SJSA1 (cell line): Measurements from ENCODE around the gene LGR6. TPM values are rescaled to one million over a fixed set of nuclear protein-coding genes. Genes with fewer than 3 reads are reported as not detected.

Source experiments
- DNase-seq, 2 experiments: peaks; one replicate each; pipeline ENCODE4 v3.0.0-alpha.2; 2015 to 2020; ENCODE audit warnings: low spot score in 2 of 2, low read depth in 1 of 2
- H3K27ac ChIP-seq: fragments of 250-450 bp; sonication (Bioruptor Pico); 2 replicates; pipeline ENCODE4 v1.5.1; 2020; ENCODE audit warnings: mild to moderate bottlenecking, moderate library complexity
- H3K27me3 ChIP-seq: fragments of 250-450 bp; sonication (Bioruptor Pico); replicated peaks from 2 replicates; pipeline ENCODE4 v1.5.1; 2020; ENCODE audit warnings: mild to moderate bottlenecking, moderate library complexity
- H3K36me3 ChIP-seq: fragments of 250-450 bp; sonication (Bioruptor Pico); 2 replicates; pipeline ENCODE4 v1.5.1; 2020; ENCODE audit warnings: mild to moderate bottlenecking
- H3K4me1 ChIP-seq: fragments of 250-450 bp; sonication (Bioruptor Pico); replicated peaks from 2 replicates; pipeline ENCODE4 v1.6.1; 2021; ENCODE audit warnings: mild to moderate bottlenecking
- H3K4me3 ChIP-seq: fragments of 250-450 bp; sonication (Bioruptor Pico); 2 replicates; pipeline ENCODE4 v1.5.1; 2020; ENCODE audit warnings: mild to moderate bottlenecking
- H3K9me3 ChIP-seq: fragments of 250-450 bp; sonication (Bioruptor Pico); replicated peaks from 2 replicates; pipeline ENCODE4 v1.5.1; 2020; ENCODE audit warnings: mild to moderate bottlenecking
- total RNA-seq: library from RNA; depleted of rRNA; stranded (reverse); fragments of >200 nt; shearing (Covaris generic); gene quantifications from 2 replicates; pipeline ENCODE4 v1.2.3, GENCODE V29; 2014

LGR6 gene
- total RNA-seq, 1 experiment from 2014 or later, result not detected

DNA sequence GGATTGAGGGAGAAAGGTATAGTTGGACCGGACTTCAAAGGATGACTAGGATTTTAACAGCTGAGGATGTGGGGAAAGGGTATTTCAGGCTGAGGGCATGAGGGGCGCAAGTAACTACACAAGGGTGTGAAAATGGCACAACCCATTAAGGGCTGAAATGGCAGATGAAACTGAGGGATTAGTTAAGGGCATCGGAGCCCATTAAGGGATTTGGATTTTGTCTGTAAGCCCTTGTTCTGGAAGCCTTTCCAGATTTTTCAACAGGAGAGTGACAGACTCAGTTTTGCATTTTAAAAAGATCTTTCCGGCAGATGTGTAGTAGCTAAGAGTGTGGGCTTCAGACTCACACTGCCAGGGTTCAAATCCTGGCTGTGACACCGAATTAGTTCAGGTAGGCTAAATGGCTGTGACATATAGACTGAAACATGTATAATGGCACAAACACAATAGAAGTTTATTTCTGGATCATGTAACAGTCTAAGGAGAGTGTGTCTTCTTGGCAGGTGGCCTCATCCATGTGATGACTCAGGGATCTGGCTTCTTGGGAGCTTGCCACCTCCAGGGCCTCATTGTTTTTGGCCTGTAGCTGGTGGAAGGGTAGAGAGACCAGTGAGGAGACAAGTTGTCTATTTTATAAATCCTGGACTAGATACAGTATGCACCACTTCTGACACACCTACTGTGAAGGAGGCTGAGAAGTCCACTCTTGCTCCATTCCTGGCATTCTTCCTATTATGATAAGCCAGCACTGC, 98.5 kb downstream of the LGR6 start:
- peaks cover 32% of the 10 kb centered on the region for H3K4me1 ChIP-seq
- no peaks in the 10 kb centered on the region for H3K36me3 ChIP-seq
- no peaks in the 10 kb centered on the region for H3K27me3 ChIP-seq
- no peak overlapping the region for H3K27ac ChIP-seq
- no peak overlapping the region for H3K4me3 ChIP-seq
- H3K9me3 ChIP-seq, result no peaks in the 10 kb centered on the region; the same call in 1 of the 2 replicates
- DNase-seq, result peak; percentile 83 to 85

DNA sequence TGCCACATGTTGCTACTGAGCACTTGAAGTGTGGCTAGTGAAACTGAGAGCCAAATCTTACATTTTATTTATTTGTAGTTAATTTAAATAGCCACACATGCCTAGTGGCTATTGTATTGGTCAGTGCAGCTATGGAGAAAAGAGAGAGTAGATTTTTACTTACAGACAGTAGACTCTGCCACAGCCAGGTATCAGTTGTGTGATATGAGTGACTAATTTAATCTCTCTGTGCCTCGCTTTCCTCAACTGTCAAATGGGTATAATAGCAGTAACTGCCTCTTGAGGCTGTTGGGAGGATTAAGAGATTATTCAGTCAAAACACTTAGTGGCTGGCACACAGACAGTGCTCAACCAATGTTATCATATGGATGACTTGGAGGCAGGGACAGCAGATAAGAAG, 99.2 kb downstream of the LGR6 start:
- Histone ChIP-seq H3K9me3 (no peaks in the 10 kb centered on the region; the same call in 1 of the 2 replicates), H3K27ac (no peak overlapping the region), H3K4me3 (no peak overlapping the region), H3K27me3 (no peaks in the 10 kb centered on the region), H3K4me1 (peaks cover 32% of the 10 kb centered on the region), H3K36me3 (no peaks in the 10 kb centered on the region)
- DNase-seq, result no peak

- no peaks in the 10 kb centered on the region for H3K36me3 ChIP-seq
- no peak overlapping the region for H3K27ac ChIP-seq
- no peak for DNase-seq
- peaks cover 32% of the 10 kb centered on the region for H3K4me1 ChIP-seq
- no peak overlapping the region for H3K4me3 ChIP-seq
- H3K9me3 ChIP-seq, result no peaks in the 10 kb centered on the region; the same call in 1 of the 2 replicates
- no peaks in the 10 kb centered on the region for H3K27me3 ChIP-seq
These were observed 100.0 kb downstream of the LGR6 start for GRCh38 chr1:202293569-202293968.

GRCh38 chr1:202302166-202302565, 108.6 kb downstream of the LGR6 start:
- H3K36me3 ChIP-seq, result no peaks in the 10 kb centered on the region
- no peaks in the 10 kb centered on the region for H3K27me3 ChIP-seq
- DNase-seq, result no peak
- no peaks in the 10 kb centered on the region for H3K4me1 ChIP-seq
- no peak overlapping the region for H3K27ac ChIP-seq
- no peaks in the 10 kb centered on the region for H3K9me3 ChIP-seq
- H3K4me3 ChIP-seq, result no peak overlapping the region

DNA sequence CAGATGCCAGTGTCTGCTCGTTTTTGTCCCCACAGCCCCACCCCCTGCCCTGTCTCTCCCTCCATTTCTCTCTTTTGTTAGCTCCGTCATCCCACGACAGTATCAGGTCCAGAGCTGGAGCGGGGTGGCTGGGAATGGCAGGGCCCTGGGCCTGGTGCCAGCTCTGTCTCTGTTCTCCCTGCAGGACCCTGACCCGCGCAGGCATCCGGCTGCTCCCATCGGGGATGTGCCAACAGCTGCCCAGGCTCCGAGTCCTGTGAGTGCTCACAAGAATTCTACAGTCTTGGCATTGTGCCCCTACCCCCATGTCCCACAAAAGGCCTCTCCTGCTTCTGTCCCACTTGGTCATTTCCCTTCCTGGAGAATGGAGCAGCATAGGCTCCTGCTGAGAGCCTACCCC, 110.8 kb downstream of the LGR6 start:
- no peak overlapping the region for H3K27ac ChIP-seq
- no peak for DNase-seq
- no peaks in the 10 kb centered on the region for H3K27me3 ChIP-seq
- H3K4me3 ChIP-seq, result no peak overlapping the region
- no peaks in the 10 kb centered on the region for H3K36me3 ChIP-seq
- no peaks in the 10 kb centered on the region for H3K4me1 ChIP-seq
- no peaks in the 10 kb centered on the region for H3K9me3 ChIP-seq

GRCh38 chr1:202305168-202305567, 111.6 kb downstream of the LGR6 start:
- H3K27ac ChIP-seq, result no peak overlapping the region
- H3K4me3 ChIP-seq, result no peak overlapping the region
- H3K27me3 ChIP-seq, result no peaks in the 10 kb centered on the region
- H3K4me1 ChIP-seq, result no peaks in the 10 kb centered on the region
- H3K36me3 ChIP-seq, result no peaks in the 10 kb centered on the region
- no peaks in the 10 kb centered on the region for H3K9me3 ChIP-seq
- no peak for DNase-seq

- Histone ChIP-seq H3K4me1 (peaks cover 1% of the 10 kb centered on the region), H3K9me3 (no peaks in the 10 kb centered on the region), H3K4me3 (no peak overlapping the region), H3K36me3 (no peaks in the 10 kb centered on the region), H3K27me3 (no peaks in the 10 kb centered on the region), H3K27ac (no peak overlapping the region)
- no peak for DNase-seq
These were observed 113.1 kb downstream of the LGR6 start for GRCh38 chr1:202306535-202307345.

DNA sequence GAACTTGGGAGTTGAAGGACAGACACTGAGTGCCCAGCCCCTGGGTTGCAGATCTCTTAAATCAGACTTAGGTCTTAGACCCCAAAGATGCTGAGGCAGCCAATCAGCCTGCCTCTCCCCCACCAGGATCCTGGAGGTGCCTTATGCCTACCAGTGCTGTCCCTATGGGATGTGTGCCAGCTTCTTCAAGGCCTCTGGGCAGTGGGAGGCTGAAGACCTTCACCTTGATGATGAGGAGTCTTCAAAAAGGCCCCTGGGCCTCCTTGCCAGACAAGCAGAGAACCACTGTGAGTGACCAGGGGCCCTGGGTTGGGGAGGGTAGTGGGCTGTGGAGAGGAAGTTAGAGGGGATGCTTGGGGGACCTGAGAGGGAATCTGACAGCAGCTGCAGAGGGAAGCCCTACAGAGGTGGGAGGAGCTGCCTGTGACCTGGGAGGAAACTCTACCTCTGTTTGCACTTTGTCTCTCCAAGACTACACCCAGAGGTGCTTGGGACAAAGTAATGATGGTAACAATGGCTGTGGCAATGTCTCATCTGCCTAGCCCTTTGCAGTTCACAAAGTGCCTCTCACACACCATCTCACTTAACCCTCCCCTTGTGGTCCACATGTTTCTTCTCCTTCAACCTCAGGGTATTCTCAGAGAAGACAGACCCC, 116.6 kb downstream of the LGR6 start:
- no peak for DNase-seq
- H3K27me3 ChIP-seq, result no peaks in the 10 kb centered on the region
- H3K4me3 ChIP-seq, result no peak overlapping the region

GRCh38 chr1:202310746-202311145, 117.1 kb downstream of the LGR6 start:
- Histone ChIP-seq H3K27me3 (no peaks in the 10 kb centered on the region), H3K4me1 (peaks cover 7% of the 10 kb centered on the region), H3K36me3 (no peaks in the 10 kb centered on the region), H3K9me3 (no peaks in the 10 kb centered on the region), H3K27ac (no peak overlapping the region), H3K4me3 (no peak overlapping the region)
- DNase-seq, result no peak

More for the DNA sequence above, 116.6 kb downstream of the LGR6 start:
- Histone ChIP-seq H3K9me3 (no peaks in the 10 kb centered on the region), H3K4me1 (peaks cover 7% of the 10 kb centered on the region), H3K36me3 (no peaks in the 10 kb centered on the region), H3K27ac (no peak overlapping the region)

DNA sequence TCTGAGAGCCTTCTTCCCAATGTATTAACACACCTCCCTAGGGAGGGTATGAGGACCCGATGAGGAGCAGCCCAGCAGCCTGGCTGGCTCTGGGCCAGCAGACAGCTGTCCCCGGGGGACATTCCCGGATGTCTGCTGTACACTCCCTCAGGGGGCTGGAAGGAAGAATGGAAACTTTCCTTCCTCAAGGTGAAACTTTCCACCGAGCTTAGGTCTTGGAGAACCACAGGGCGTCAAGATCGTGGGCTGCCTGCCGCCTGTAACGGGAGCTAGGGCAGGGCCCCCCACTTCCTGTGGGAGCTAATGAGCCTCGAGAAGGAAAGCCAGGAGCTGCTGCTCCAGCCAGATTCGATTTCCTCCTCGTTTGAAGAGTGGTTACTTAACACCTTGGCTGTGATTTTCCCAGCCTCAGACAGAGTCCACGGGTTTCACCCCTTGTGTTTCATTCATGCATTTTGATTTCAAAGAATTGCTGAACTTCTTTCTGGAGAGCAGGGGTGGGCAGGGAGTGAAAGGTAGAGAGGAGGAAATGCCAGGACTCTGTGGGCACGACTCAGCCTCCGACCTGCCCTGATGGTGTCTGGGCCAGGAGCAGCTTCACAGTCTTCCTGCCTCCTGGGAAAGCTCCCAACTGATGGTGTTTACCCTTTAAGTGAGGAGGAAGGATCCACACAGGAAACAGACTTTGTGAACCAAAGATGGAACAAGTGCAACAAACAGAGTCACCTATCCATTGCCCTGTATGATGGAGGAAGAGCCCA, 118.5 kb downstream of the LGR6 start:
- DNase-seq, result no peak
- Histone ChIP-seq H3K4me1 (peaks cover 7% of the 10 kb centered on the region), H3K27ac (no peak overlapping the region), H3K4me3 (no peak overlapping the region), H3K36me3 (no peaks in the 10 kb centered on the region), H3K27me3 (no peaks in the 10 kb centered on the region), H3K9me3 (no peaks in the 10 kb centered on the region)

- H3K9me3 ChIP-seq, result no peaks in the 10 kb centered on the region
- no peak overlapping the region for H3K4me3 ChIP-seq
- no peaks in the 10 kb centered on the region for H3K36me3 ChIP-seq
- H3K27me3 ChIP-seq, result no peaks in the 10 kb centered on the region
- peaks cover 7% of the 10 kb centered on the region for H3K4me1 ChIP-seq
- H3K27ac ChIP-seq, result no peak overlapping the region
- DNase-seq, result peak; percentile 61 to 77
These were observed 122.1 kb downstream of the LGR6 start for GRCh38 chr1:202315576-202316168.

DNA sequence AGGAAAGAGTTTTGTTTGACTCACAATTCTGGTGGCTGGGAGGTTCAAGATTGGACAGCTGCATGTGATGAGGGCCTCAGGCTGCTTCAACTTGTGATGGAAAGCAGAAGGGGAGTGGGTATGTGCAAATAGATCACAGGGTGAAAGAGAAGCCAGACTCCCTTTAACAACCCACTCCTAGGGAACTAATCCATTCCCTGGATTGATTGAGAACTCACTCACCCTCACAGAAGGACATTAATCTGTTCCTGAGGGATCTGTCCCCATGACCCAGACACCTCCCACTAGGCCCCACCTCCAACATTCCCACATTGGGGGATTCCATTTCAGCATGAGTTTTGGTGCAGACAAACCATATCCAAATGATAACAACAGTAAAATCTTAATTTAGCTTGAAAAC, 122.6 kb downstream of the LGR6 start:
- Histone ChIP-seq H3K27me3 (no peaks in the 10 kb centered on the region), H3K4me1 (peaks cover 7% of the 10 kb centered on the region), H3K4me3 (no peak overlapping the region), H3K36me3 (no peaks in the 10 kb centered on the region), H3K9me3 (no peaks in the 10 kb centered on the region), H3K27ac (no peak overlapping the region)
- DNase-seq, result no peak
